WTC11 (cell line): ENCODE results near the gene CRADD. TPM values are rescaled to one million over a fixed set of nuclear protein-coding genes. Genes with fewer than 3 reads are reported as not detected.
"Not testable (repeated sequence)": the region's sequence is repeated elsewhere in the genome, so short reads cannot be mapped to it uniquely, and the experiment has no call there.

Experiments
- ATAC-seq: fragments of 200-7000 bp; cut with Tn5 transposase; 2 replicates; pipeline ENCODE4 v1.10.0; 2021; ENCODE audit warnings: mild to moderate bottlenecking, moderate library complexity
- CTCF ChIA-PET: fragments of 300-600 bp; sonication (Branson Sonifier 250); formaldehyde crosslinking; loops from one replicate; lab custom pipeline; 2021; ENCODE audit warnings: antibody characterized with exemption; lab: Charles Lee
- POLR2A ChIA-PET: fragments of 350-600 bp; sonication (Branson Sonifier 250); formaldehyde crosslinking; loops from one replicate; lab custom pipeline; 2021; ENCODE audit warnings: antibody characterized with exemption; lab: Charles Lee
- DNase-seq: peaks from one replicate; pipeline ENCODE4 v3.0.0; 2021; ENCODE audit warnings: low spot score
- H3K27ac Mint-ChIP-seq: 2 replicates; pipeline ENCODE4 v1.8.0; 2021; ENCODE audit warnings: mixed read lengths
- H3K27me3 Mint-ChIP-seq: 2 replicates; pipeline ENCODE4 v1.8.0; 2021; ENCODE audit warnings: low read depth, mild to moderate bottlenecking, moderate library complexity, mixed read lengths
- H3K36me3 Mint-ChIP-seq: 2 replicates; pipeline ENCODE4 v1.8.0; 2021; ENCODE audit warnings: mixed read lengths
- H3K4me1 Mint-ChIP-seq: 2 replicates; pipeline ENCODE4 v1.8.0; 2022; ENCODE audit warnings: mixed read lengths
- H3K4me3 Mint-ChIP-seq: 2 replicates; pipeline ENCODE4 v1.8.0; 2021; ENCODE audit warnings: mild to moderate bottlenecking, moderate library complexity, mixed read lengths
- H3K9me3 Mint-ChIP-seq: 2 replicates; pipeline ENCODE4 v1.8.0; 2021; ENCODE audit warnings: mixed read lengths
- ATF2 ChIP-seq: sonication (generic); formaldehyde crosslinking; IDR thresholded peaks from 2 replicates; pipeline ENCODE4 v1.8.1; 2022; ENCODE audit warnings: low read depth, missing genetic modification reagents, borderline replicate concordance
- CREB1 ChIP-seq: sonication (generic); formaldehyde crosslinking; IDR thresholded peaks from 2 replicates; pipeline ENCODE4 v1.8.0; 2023; ENCODE audit warnings: mild to moderate bottlenecking, missing genetic modification reagents
- ESRRA ChIP-seq: sonication (generic); formaldehyde crosslinking; IDR thresholded peaks from 2 replicates; pipeline ENCODE4 v1.8.1; 2022; ENCODE audit warnings: mild to moderate bottlenecking, missing genetic modification reagents, borderline replicate concordance
- FOXK1 ChIP-seq: sonication (generic); formaldehyde crosslinking; IDR thresholded peaks from 2 replicates; pipeline ENCODE4 v1.8.0; 2022; ENCODE audit warnings: mild to moderate bottlenecking, moderate library complexity, missing genetic modification reagents
- FOXP1 ChIP-seq: sonication (generic); formaldehyde crosslinking; IDR thresholded peaks from 2 replicates; pipeline ENCODE4 v1.8.0; 2022; ENCODE audit warnings: missing genetic modification reagents, mild to moderate bottlenecking, moderate library complexity, borderline replicate concordance
- GRHL2 ChIP-seq: fragments of 250-450 bp; sonication (Bioruptor Pico); IDR thresholded peaks from 2 replicates; pipeline ENCODE4 v1.8.0; 2022; ENCODE audit warnings: mild to moderate bottlenecking, moderate library complexity; ENCODE audit not compliant: insufficient replicate concordance, severe bottlenecking
- IRF2 ChIP-seq: sonication (generic); formaldehyde crosslinking; IDR thresholded peaks from 2 replicates; pipeline ENCODE4 v1.8.0; 2022; ENCODE audit warnings: low read depth, missing genetic modification reagents, borderline replicate concordance
- JAZF1 ChIP-seq: fragments of 250-450 bp; sonication (Bioruptor Pico); IDR thresholded peaks from 2 replicates; pipeline ENCODE4 v1.9.0; 2021; ENCODE audit warnings: moderate library complexity, mild to moderate bottlenecking, inconsistent platforms
- MAX ChIP-seq: sonication (generic); formaldehyde crosslinking; IDR thresholded peaks from 2 replicates; pipeline ENCODE4 v1.8.0; 2022; ENCODE audit warnings: mild to moderate bottlenecking, missing genetic modification reagents
- MXD4 ChIP-seq: fragments of 250-450 bp; sonication (Bioruptor Pico); IDR thresholded peaks from 2 replicates; pipeline ENCODE4 v1.8.0; 2021; ENCODE audit warnings: mild to moderate bottlenecking, moderate library complexity, borderline replicate concordance
- NR1H2 ChIP-seq: sonication (generic); formaldehyde crosslinking; IDR thresholded peaks from 2 replicates; pipeline ENCODE4 v1.9.0; 2021; ENCODE audit warnings: mild to moderate bottlenecking, moderate library complexity, missing genetic modification reagents
- NR2C2 ChIP-seq: sonication (generic); formaldehyde crosslinking; IDR thresholded peaks from 2 replicates; pipeline ENCODE4 v1.8.0; 2022; ENCODE audit warnings: mild to moderate bottlenecking, missing genetic modification reagents
- PRRX2 ChIP-seq: fragments of 250-450 bp; sonication (Bioruptor Pico); IDR thresholded peaks from 2 replicates; pipeline ENCODE4 v1.8.0; 2021; ENCODE audit warnings: mild to moderate bottlenecking
- RORB ChIP-seq: fragments of 250-450 bp; sonication (Bioruptor Pico); IDR thresholded peaks from 2 replicates; pipeline ENCODE4 v1.9.0; 2021; ENCODE audit warnings: mild to moderate bottlenecking
- SP1 ChIP-seq: sonication (generic); formaldehyde crosslinking; conservative IDR thresholded peaks from 2 replicates; pipeline ENCODE4 v1.8.1; 2022; ENCODE audit warnings: missing genetic modification reagents
- TEAD4 ChIP-seq: sonication (generic); formaldehyde crosslinking; IDR thresholded peaks from 2 replicates; pipeline ENCODE4 v1.8.0; 2022; ENCODE audit warnings: mild to moderate bottlenecking, missing genetic modification reagents
- ZBTB21 ChIP-seq: sonication (generic); formaldehyde crosslinking; IDR thresholded peaks from 2 replicates; pipeline ENCODE4 v1.8.1; 2023; ENCODE audit warnings: mild to moderate bottlenecking, missing genetic modification reagents, borderline replicate concordance
- ZBTB43 ChIP-seq: sonication (generic); formaldehyde crosslinking; IDR thresholded peaks from 2 replicates; pipeline ENCODE4 v1.8.1; 2023; ENCODE audit warnings: mild to moderate bottlenecking, missing genetic modification reagents
- ZNF121 ChIP-seq: sonication (generic); formaldehyde crosslinking; IDR thresholded peaks from 2 replicates; pipeline ENCODE4 v1.8.0; 2023; ENCODE audit warnings: missing genetic modification reagents
- ZNF317 ChIP-seq: sonication (generic); formaldehyde crosslinking; IDR thresholded peaks from 2 replicates; pipeline ENCODE4 v1.8.1; 2023; ENCODE audit warnings: low read depth, mild to moderate bottlenecking, moderate library complexity, missing genetic modification reagents, borderline replicate concordance
- ZNF423 ChIP-seq: fragments of 250-450 bp; sonication (Bioruptor Pico); IDR thresholded peaks from 2 replicates; pipeline ENCODE4 v2.1.2; 2022; ENCODE audit warnings: mild to moderate bottlenecking, moderate library complexity
- total RNA-seq: library from RNA; stranded (reverse); gene quantifications from 3 replicates; pipeline ENCODE4 v1.2.3, GENCODE V29; 2021
- TF ChIP-seq, protein P1 (sequence below): fragments of 250-450 bp; sonication (Bioruptor Pico); IDR thresholded peaks from 2 replicates; pipeline ENCODE4 v1.9.0; 2021; ENCODE audit warnings: mild to moderate bottlenecking
- TF ChIP-seq, protein P2 (sequence below): sonication (generic); formaldehyde crosslinking; IDR thresholded peaks from 2 replicates; pipeline ENCODE4 v1.8.0; 2023; ENCODE audit warnings: mild to moderate bottlenecking, missing genetic modification reagents

Gene CRADD
- total RNA-seq, 1 experiment from 2014 or later = 11.6 TPM

DNA sequence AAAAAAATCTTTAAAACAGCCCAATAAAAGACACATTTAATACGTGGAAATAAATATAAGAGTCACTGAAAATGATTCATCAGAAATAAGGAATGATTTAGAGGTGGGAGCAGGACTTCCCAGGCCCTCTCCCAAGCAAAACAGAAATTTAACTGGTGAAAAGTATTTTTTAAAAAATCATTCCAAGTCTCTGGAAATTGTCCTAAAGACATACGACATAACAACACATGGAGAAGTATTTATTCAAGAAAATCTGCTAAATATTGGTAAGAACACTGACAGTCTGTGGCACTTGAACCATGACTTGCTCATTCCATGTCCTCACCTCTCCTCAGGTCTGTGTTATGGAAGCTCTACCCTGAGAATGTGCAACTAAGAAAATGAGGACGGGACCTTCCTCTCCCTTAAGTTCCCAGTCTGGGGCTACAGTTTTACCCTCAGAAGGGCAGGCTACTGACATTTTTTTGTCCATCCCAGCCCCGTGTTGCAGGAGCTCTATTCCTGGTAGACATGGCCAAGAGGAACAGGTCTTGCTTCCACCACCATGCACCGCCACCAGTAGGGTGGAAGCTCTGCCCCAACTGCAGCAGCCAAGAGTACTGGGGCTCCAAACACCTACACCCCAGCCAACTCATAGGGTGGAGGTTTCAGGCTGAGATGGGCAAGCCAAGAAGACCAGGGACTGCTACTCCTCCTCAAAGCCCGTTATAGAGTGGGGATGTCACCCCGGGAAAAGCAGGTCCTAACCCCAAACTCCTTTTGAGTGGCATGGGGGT lies 193.0 kb downstream of the CRADD start:
- ATAC-seq (no peak), DNase-seq (no peak)
- Mint-ChIP-seq H3K4me3 (no peak overlapping the region), H3K27ac (no peak overlapping the region), H3K36me3 (peaks cover 43% of the 10 kb centered on the region), H3K4me1 (no peaks in the 10 kb centered on the region), H3K27me3 (no peaks in the 10 kb centered on the region; the same call in 1 of the 2 replicates), H3K9me3 (peaks cover 85% of the 10 kb centered on the region)
- CTCF ChIA-PET = no interaction called here
- POLR2A ChIA-PET = no interaction called here
- no peak for TF ChIP-seq FOXP1

DNA sequence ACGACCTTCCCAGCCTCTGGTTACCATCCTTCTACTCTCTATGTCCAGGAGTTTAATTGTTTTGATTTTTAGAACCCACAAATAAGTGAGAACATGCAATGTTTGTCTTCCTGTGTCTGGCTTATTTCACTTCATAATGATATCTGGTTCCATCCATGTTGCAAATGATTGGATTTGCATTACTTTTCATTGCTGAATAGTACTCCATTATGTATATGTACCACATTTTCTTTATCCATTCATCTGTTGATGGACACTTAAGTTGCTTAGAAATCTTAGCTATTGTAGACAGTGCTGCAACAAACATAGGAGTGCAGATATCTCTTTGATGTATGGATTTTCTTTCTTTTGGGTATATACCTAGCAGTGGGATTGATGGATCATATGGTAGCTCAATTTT lies 194.4 kb downstream of the CRADD start:
- Mint-ChIP-seq H3K9me3 (peaks cover 85% of the 10 kb centered on the region), H3K36me3 (peaks cover 43% of the 10 kb centered on the region)
- H3K27me3 Mint-ChIP-seq, H3K4me1 Mint-ChIP-seq, DNase-seq, H3K4me3 Mint-ChIP-seq, CTCF ChIA-PET, POLR2A ChIA-PET, ATAC-seq, H3K27ac Mint-ChIP-seq: not testable (repeated sequence)

GRCh38 chr12:93873561-93873960 lies 196.4 kb downstream of the CRADD start:
- no peak for ATAC-seq
- ChIA-PET POLR2A (no interaction called here), CTCF (no interaction called here)
- no peaks in the 10 kb centered on the region for H3K27me3 Mint-ChIP-seq
- TF ChIP-seq JAZF1 (CRISPR knock-in tag) = no peak
- TF ChIP-seq CREB1 (CRISPR knock-in tag) = no peak
- no peak for TF ChIP-seq ZBTB43 (CRISPR knock-in tag)
- no peak for TF ChIP-seq FOXK1
- no peak for TF ChIP-seq TEAD4 (CRISPR knock-in tag)
- no peak for TF ChIP-seq PRRX2 (CRISPR knock-in tag)
- TF ChIP-seq, protein P1, sequence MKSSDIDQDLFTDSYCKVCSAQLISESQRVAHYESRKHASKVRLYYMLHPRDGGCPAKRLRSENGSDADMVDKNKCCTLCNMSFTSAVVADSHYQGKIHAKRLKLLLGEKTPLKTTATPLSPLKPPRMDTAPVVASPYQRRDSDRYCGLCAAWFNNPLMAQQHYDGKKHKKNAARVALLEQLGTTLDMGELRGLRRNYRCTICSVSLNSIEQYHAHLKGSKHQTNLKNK (CRISPR knock-in tag) = no peak
- TF ChIP-seq RORB (CRISPR knock-in tag) = no peak
- no peak for TF ChIP-seq NR1H2 (CRISPR knock-in tag)
- TF ChIP-seq MXD4 (CRISPR knock-in tag) = no peak
- TF ChIP-seq SP1 (CRISPR knock-in tag) = no peak
- TF ChIP-seq NR2C2 (CRISPR knock-in tag) = no peak
- TF ChIP-seq ZNF317 (CRISPR knock-in tag) = no peak
- no peak for TF ChIP-seq MAX (CRISPR knock-in tag)
- no peak for TF ChIP-seq ESRRA (CRISPR knock-in tag)
- no peak for TF ChIP-seq IRF2 (CRISPR knock-in tag)
- H3K4me3 Mint-ChIP-seq = no peak overlapping the region
- no peak overlapping the region for H3K27ac Mint-ChIP-seq
- no peaks in the 10 kb centered on the region for H3K4me1 Mint-ChIP-seq
- H3K9me3 Mint-ChIP-seq = peaks cover 75% of the 10 kb centered on the region
- H3K36me3 Mint-ChIP-seq = peaks cover 41% of the 10 kb centered on the region
- no peak for DNase-seq

DNA sequence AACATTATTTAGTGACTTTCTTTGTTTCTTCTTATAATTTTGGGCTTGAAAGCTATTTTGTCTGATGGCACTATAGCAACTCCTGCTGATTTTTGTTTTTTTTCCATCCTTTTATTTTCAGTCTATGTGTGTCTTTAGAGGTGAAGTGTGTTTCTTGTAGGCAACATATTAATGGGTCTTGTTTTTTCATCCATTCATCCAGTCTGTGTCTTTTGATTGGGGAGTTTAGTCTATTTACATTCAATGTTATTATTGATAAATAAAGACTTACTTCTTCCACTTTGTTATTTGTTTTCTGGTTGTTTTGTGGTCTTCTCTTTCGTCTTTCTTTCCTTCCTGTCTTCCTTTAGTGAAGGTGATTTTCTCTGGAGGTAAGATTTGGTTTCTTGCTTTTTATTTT lies 198.0 kb downstream of the CRADD start:
- Mint-ChIP-seq H3K9me3 (peaks cover 61% of the 10 kb centered on the region), H3K4me1 (peaks cover 7% of the 10 kb centered on the region; the same call in 1 of the 2 replicates), H3K36me3 (peaks cover 41% of the 10 kb centered on the region), H3K27me3 (no peaks in the 10 kb centered on the region), H3K27ac (no peak overlapping the region), H3K4me3 (no peak overlapping the region)
- DNase-seq = no peak
- CTCF ChIA-PET = no interaction called here
- no peak for ATAC-seq
- POLR2A ChIA-PET = no interaction called here
- TF ChIP-seq, protein P2, sequence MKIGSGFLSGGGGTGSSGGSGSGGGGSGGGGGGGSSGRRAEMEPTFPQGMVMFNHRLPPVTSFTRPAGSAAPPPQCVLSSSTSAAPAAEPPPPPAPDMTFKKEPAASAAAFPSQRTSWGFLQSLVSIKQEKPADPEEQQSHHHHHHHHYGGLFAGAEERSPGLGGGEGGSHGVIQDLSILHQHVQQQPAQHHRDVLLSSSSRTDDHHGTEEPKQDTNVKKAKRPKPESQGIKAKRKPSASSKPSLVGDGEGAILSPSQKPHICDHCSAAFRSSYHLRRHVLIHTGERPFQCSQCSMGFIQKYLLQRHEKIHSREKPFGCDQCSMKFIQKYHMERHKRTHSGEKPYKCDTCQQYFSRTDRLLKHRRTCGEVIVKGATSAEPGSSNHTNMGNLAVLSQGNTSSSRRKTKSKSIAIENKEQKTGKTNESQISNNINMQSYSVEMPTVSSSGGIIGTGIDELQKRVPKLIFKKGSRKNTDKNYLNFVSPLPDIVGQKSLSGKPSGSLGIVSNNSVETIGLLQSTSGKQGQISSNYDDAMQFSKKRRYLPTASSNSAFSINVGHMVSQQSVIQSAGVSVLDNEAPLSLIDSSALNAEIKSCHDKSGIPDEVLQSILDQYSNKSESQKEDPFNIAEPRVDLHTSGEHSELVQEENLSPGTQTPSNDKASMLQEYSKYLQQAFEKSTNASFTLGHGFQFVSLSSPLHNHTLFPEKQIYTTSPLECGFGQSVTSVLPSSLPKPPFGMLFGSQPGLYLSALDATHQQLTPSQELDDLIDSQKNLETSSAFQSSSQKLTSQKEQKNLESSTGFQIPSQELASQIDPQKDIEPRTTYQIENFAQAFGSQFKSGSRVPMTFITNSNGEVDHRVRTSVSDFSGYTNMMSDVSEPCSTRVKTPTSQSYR (CRISPR knock-in tag) = no peak
- TF ChIP-seq ZBTB43 (CRISPR knock-in tag) (no peak), ZNF317 (CRISPR knock-in tag) (no peak), ATF2 (CRISPR knock-in tag) (no peak), ZNF121 (CRISPR knock-in tag) (no peak), GRHL2 (no peak), ZBTB21 (CRISPR knock-in tag) (no peak), ZNF423 (no peak)
